GM10847 (cell line): Measurements from ENCODE around the gene NKPD1.

ENCODE experiments used
- POLR2A ChIP-seq: IDR thresholded peaks from 2 replicates; pipeline ENCODE4 v1.6.1; 2011; ENCODE audit not compliant: insufficient read length; ENCODE audit errors: extremely low read depth

Gene NKPD1

DNA sequence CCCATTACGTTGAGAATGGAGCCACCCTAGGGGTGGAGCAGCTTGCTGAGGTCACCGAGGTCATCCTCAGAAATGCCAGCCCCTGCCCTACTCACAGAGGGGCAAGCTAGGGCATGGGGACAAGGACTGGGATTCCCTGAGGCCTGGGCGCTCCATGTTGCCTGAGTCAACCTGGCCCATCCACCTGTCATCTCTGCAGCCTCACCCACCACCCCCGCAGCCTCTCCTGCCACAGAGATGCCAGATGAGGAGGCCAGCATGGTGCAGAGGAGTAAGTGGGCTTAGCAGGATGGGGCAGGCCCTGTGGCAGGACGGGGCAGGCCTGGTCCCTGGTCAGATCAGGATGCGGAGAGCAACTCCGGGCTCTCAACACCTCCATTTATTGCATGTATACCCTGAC, 9.5 kb downstream of the NKPD1 start:
- no peak for TF ChIP-seq POLR2A

DNA sequence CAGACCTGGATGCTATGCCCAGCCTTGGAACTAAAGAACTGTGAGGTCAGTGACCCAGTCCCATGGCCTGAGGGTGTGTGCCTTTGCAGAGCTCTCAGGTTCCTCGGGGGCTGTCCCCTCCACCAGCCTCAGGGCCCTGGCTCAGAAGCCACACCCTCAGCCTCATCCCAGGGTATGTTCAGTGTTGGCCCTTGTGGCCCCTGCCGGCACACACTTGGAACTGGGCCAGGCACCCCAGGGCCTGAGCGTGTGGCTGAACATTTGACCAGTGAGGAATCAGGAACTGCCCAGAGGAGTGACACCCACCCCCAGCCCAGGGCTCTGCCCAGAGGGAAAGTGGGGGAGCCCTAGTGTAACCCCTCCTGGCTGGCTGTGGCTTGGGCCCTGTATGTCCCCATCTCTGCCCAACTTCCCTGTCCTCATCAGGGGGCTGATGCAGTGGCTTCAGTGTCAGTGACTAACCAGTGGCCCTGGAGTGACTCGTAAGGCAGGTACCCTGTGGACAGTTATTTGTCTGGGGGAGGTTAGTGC, 10.0 kb downstream of the NKPD1 start:
- no peak for TF ChIP-seq POLR2A

DNA sequence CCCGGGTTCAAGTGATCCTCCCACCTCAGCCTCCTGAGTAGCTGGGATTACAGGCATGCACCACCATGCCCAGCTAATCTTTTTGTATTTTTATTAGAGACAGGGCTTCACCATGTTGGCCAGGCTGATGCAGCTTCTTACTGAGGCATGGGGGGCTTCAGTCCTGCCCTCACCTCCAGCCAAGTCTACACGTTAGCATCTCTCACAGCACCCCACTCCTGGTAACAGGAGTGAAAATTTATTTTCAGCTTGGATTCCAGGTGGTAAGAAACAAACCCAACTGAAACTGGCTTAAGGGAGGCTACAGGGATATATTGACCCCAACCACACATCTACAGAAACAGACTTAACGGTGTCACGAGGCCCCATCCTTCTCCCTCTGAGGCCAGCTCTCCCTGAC, 10.6 kb downstream of the NKPD1 start:
- no peak for TF ChIP-seq POLR2A

DNA sequence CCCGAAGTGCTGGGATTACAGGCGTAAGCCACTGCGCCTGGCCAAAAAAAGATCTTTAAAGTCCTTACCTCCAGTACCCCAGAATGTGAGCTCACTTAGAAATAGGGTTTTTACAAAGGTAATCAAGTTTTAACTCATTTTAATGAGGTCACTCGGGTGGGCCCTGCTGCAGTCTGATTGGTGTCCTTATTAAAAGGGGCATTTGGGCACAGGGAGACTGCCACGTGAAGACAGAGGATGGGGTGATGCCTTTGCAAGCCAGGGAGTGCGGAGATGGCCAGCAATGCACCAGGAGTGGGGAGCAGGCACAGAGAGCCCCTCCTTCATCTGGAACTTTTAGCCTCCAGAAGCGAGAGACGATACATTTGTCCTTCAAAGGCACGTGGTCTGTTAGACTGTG, 11.7 kb downstream of the NKPD1 start:
- TF ChIP-seq POLR2A, result no peak

DNA sequence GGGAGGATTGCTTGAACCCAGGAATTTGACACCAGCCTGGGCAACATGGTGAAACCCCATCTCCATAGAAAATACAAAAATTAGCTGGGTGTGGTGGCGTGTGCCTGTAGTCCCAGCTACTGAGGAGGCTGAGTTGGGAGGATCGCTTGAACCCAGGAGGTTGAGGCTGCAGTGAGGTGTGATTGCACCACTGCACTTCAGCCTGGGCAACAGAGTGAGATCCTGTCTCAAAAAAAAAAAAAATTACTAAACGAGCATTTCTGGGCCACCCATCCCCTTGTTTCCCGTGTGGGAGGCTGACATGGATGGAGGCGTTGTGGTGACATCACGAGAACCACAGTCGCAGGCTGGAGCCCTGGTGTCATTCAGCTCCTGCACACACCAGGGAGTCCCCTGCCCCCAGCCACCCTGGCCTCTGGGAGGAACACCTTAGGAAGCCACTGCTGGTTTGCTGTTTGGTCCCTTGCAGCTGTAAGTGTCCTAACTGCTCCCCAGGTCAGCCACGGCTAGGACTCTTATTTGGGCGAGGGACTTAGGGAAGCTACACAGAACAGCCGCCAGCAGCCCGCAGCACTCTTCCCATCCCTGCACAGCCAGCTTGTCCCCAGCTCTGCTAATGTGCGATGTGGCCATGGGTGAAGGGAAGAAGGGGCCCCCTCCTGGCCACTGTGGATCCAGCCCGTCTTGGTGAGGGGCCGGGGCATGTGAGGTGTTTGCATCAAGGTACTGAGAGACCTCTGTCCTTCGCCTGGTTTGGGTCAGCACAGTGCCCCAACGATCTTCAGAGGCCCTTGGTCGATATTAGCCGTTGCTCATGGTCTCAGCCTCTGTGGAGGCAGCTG, 12.7 kb downstream of the NKPD1 start:
- TF ChIP-seq POLR2A, result no peak

DNA sequence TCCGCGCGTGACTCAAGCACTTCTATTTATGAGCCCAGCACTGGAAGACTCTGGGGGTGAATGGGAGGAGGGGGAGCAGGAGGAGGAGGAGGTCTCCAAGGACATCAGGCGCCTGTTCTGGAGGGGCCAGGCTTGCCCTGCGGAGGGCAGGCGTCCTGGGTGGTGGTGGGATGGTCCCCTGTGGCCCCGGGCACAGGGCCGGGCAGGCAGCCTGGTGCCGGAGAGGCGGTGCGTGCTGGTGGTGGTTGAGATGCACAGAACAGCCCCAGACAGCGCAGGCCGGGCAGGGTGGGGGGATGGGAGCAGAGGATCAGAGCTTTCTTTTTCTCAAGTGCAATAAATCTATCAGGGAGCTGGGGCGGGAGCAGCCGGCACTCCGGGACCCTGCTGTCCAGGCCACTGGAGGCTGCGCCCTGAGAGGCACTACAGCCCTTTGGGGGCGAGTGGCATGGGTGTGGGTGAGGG, 14.0 kb downstream of the NKPD1 start:
- no peak for TF ChIP-seq POLR2A

DNA sequence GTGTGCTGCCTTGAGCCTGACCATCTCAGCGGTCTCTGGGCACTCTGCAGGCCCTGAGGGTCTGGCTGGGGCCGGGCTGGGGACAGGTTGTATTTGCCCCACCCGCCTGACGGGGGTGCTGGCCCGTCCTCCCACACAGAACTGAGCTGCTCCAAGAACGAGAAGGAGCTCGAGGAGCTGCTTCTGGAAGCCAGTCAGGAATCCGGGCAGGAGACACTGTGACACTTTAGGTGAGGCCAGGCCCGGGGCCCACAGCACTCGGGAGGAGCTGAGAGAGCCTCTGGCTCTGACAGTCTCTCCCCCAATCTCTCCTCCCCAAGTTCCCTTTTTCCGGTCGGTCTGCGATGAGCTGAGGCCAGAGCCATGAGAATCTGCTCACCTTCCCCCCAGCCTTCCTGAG, 14.5 kb downstream of the NKPD1 start:
- no peak for TF ChIP-seq POLR2A

DNA sequence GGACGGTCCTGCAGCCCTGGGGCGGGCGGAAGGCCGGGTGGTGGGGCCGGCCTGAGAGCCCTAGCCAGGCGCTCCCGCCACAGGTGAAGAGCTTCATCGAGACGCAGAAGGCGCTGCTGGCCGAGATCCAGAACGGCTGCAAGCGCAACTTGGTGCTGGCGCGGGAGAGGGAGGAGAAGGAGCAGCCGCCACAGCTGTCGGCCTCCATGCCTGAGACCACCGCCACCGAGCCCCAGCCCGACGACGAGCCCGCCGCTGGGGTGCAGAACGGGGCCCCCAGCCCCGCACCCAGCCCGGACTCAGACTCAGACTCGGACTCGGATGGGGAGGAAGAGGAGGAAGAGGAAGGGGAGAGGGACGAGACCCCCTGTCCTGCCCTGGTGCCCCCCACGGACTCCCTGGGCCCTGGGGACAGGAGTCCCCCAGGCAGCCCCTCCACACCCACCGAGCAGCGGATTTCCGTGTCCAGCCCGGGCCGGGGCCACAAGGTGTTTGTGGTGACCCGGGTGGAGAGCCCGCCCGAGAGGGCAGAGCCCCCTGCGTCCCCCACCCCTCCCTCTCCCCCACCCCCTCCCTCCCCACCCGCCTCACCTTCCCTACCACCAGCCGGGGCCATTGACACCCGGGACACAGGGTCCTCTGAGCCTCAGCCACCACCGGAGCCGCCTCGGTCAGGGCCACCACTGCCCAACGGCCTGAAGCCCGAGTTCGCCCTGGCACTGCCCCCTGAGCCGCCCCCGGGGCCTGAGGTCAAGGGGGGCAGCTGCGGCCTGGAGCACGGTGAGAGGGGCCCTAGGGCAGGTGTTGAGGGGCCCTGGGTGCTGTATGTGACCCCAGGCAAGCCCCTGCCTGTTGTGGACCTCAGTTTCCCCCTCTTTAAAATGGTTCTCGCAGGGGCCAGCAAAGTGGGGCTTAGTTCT, 15.3 kb downstream of the NKPD1 start:
- TF ChIP-seq POLR2A, result no peak

DNA sequence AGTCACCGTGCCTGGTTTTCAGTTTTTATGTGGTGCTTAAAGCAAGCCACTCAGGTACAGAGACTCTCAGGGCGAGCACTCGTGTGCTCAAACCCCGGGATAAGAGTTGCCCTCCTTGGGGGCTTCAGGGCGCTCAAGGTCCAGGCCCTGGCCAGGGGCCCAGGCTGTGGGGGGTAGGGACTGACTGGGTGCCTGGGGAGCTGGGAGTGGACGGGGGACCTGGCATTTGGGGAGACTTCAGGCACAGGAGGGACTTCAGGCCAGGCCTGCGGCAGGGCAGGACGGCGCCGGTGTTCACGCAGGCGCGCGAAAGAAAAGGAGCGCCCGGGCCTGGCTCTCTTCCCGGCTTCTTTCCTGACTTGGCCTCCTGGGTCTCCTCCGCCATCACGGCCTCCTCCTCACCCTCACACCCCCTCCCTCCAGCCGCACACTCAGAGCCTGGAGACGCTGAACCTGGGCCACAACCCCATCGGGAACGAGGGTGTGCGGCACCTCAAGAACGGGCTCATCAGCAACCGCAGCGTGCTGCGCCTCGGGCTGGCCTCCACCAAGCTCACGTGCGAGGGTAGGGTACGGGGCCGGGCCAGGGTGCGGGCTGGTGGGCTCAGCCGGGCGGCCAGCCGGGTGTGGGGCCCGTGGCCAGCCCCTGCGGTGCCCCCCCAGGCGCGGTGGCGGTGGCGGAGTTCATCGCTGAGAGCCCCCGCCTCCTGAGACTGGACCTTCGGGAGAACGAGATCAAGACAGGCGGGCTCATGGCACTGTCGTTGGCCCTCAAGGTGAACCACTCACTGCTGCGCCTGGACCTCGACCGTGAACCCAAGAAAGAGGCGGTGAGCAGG, 16.1 kb downstream of the NKPD1 start:
- TF ChIP-seq POLR2A, result no peak

DNA sequence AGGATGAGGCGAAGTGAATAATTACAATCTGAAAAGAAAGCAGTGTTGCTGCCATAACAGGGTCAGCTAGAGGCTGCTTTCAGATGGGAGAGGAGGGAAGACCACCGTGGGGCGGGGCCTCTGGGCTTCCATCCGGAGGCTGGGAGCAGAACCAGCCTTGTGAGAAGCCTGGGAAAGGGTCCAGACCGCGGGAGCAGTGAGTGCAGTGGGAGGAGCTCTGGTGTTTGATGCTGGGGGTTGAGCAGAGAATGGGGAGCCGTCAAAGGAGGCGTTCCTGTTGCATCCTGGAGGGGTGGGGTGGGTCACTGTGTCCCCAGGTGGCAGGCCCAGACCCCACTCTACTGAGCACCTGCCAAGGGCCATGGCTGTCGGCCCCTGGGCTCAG, 18.1 kb downstream of the NKPD1 start:
- TF ChIP-seq POLR2A, result no peak

DNA sequence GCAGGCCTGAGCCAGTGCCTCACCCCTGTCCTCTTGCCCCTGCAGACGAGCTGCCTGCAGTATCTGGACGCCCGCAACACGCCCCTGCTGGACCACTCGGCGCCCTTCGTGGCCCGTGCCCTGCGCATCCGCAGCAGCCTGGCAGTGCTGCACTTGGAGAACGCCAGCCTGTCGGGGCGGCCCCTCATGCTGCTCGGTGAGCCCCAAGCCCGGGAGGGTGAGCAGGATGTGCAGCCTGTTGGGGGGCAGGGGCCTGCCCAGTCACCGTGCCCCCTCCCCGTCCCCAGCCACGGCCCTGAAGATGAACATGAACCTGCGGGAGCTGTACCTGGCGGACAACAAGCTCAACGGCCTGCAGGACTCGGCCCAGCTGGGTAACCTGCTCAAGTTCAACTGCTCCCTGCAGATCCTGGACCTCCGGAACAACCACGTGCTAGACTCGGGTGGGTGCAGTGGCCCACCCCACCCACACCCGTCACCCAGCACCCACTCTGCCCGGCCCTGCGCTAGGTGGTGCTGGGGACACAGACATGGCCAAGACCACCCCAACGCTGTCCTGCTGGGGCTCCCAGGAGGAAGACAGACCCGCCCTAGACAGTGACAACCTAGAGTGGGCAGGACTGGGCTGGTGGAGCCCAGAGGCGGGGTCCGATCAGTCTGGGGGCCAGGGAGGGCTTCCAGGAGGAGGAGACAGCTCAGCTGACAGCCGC, 18.6 kb downstream of the NKPD1 start:
- TF ChIP-seq POLR2A, result no peak

DNA sequence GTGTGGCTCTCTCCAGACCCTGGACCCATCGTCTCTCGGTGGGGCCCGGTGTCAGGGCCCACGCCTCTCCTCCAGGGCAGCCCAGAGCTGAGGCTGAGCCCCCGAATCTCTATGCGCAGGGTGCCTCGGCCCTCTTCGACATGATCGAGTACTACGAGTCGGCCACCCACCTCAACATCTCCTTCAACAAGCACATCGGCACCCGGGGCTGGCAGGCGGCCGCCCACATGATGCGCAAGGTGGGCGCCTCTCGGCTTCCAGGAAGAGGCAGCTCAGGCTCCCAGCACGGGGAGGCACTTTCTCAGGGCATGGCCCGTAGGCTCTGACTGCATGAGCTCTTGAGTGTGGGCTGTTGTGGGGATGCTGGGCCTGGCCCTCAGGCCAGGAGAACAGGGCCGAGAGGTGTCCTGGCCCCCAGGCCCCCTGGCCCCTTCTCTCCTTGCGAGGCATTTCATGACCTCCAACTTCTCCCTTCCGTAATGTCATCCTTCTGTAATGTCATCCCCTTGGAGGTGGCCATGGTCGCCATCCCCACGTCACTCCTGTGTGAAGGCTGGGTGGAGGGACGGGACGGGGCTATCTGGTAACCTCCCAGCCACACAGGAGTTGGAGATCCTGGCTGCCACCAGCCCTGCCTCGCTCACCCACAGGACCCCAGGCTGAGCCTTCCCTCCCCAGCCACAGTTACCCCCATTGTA, 19.4 kb downstream of the NKPD1 start:
- TF ChIP-seq POLR2A, result no peak

DNA sequence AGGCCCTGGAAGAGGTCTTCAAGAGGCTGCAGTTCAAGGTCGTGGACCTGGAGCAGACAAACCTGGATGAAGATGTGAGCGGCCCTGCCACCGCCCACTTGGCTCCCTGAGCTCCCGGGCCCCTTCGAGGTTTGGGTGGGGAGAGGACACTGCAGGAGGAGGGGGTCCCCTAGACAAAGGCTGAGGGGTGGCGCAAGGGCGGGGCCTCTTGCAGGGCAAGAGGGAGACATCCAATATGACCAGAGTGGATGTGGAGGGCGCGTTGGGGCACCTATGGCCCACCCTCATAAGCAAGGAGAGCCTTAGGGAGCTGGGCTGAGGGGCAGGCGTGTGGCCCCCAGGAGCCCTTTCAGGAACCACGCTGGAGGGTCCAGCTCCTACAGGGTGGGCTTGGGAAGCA, 20.2 kb downstream of the NKPD1 start:
- no peak for TF ChIP-seq POLR2A

DNA sequence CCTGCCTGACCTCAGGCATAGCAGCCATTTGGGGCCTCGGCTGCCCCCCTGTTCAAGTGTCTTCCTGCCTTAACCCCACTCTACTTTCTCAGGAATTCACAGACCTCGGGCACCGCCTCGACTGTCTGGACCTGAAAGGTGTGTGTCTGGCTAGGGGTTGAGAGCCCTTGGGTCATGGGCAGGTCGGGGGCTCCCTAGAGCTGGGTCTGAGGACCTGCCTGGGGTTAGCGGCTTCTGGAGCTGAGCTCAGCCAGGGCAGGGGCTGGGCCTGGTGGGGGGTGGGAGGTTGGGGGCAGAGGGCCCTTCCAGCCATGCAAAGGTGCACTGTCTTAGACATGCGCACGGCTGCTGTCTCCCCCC, 20.7 kb downstream of the NKPD1 start:
- TF ChIP-seq POLR2A, result no peak
